ENCODE data around the gene RAB11FIP4. TPM values are rescaled to one million over a fixed set of nuclear protein-coding genes. Genes with fewer than 3 reads are reported as not detected.
A peak's percentile ranks its signal among the peaks of the same experiment; 100 is the strongest.

RAB11FIP4 gene
- total and polyA plus RNA-seq, 2 of the 8 experiments (the other 6 are each of a cell fraction or from before 2014, with no cell fraction given) = 21.7 to 53.2 TPM

- no peaks in the 10 kb centered on the region for H3K23me2 ChIP-seq (ENCODE audit: low read depth, low read length)
- H2AFZ ChIP-seq (ENCODE audit: low read length) = no peak overlapping the region
- peak overlapping the region; percentile 49; the same call in 1 of the 2 replicates for H2AK5ac ChIP-seq (ENCODE audit: low read depth, low read length)
- FAIRE-seq (no peak), DNase-seq (ENCODE audit: low read depth in 1 of 2, low spot score in 2 of 2) (no peak)
- no peak overlapping the region for H3K56ac ChIP-seq (replicated peaks; ENCODE audit: insufficient read length, low read depth, low read length)
- H3K9me3 ChIP-seq (ENCODE audit: insufficient read depth in 2 of 2, low read depth in 1 of 2, low read length in 1 of 2) = no peaks in the 10 kb centered on the region
- no peak overlapping the region for H2BK5ac ChIP-seq (ENCODE audit: low read depth, low read length)
- no peak overlapping the region for H3K18ac ChIP-seq (ENCODE audit: extremely low read depth, low read length)
- H2BK15ac ChIP-seq (ENCODE audit: low read length) = no peak overlapping the region
- no peak overlapping the region for H2BK12ac ChIP-seq (ENCODE audit: low read depth, low read length)
- H3K36me3 ChIP-seq (ENCODE audit: control insufficient read depth in 2 of 4, insufficient read depth in 4 of 4, low read length in 3 of 4) = no peaks in the 10 kb centered on the region
- no peak overlapping the region for H2BK120ac ChIP-seq (replicated peaks; ENCODE audit: low read depth, low read length)
- H3K27ac ChIP-seq (ENCODE audit: low read depth, low read length) = no peak overlapping the region
- peak overlapping the region; percentile 3; the same call in 1 of the 2 replicates for H4K8ac ChIP-seq (ENCODE audit: extremely low read depth, insufficient read depth, low read length)
- H3K4me2 ChIP-seq (ENCODE audit: insufficient read depth in 1 of 2, low read depth in 2 of 2, low read length in 2 of 2) = no peak overlapping the region
- no peak overlapping the region for H2BK20ac ChIP-seq (ENCODE audit: low read length)
- no peak overlapping the region for H3K23ac ChIP-seq (ENCODE audit: insufficient read length)
- 90% methylated on average over 12 of the region's 12 CpGs; no CpG with 5 or more reads in 1 of the 2 experiments for WGBS, 2 experiments (ENCODE audit: extremely low coverage in 1 of 2, insufficient coverage in 1 of 2, insufficient read length in 1 of 2, insufficient replicate concordance in 2 of 2, low coverage in 1 of 2, low lambda C conversion rate in 2 of 2, missing lambda C conversion rate in 1 of 2)
- H3K27me3 ChIP-seq (replicated peaks in 1 of 4; ENCODE audit: control insufficient read depth in 3 of 4, extremely low read depth in 1 of 4, insufficient read depth in 3 of 4, low read length in 3 of 4) = peaks cover 0 to 5% (median 0%) of the 10 kb centered on the region in 4 experiments; a peak in 2 of 7 replicates
- no peak overlapping the region for H4K5ac ChIP-seq (ENCODE audit: insufficient read length, low read depth, low read length)
- POLR2A ChIA-PET (ENCODE audit: partially characterized antibody) = no interaction called here
- no peak overlapping the region for H3K9ac ChIP-seq (replicated peaks in 1 of 4; ENCODE audit: extremely low read depth in 1 of 4, low read depth in 3 of 4, low read length in 3 of 4)
- no peaks in the 10 kb centered on the region for H3K79me2 ChIP-seq (ENCODE audit: control insufficient read depth in 1 of 2, insufficient read depth in 2 of 2, low read length in 2 of 2)
- peaks cover 6 to 11% (median 10%) of the 10 kb centered on the region in 4 experiments for H3K4me1 ChIP-seq (replicated peaks in 1 of 4; ENCODE audit: control insufficient read depth in 3 of 4, insufficient read depth in 4 of 4, low read length in 3 of 4)
- H3K79me1 ChIP-seq (ENCODE audit: low read depth, low read length) = peaks cover 2% of the 10 kb centered on the region; the same call in 1 of the 2 replicates
- H4K20me1 ChIP-seq (replicated peaks in 1 of 2; ENCODE audit: control insufficient read depth in 1 of 2, insufficient read depth in 2 of 2, low read length in 2 of 2) = no peaks in the 10 kb centered on the region
- CTCF ChIA-PET (ENCODE audit: partially characterized antibody) = interaction anchor here (0.8 to 1.5 kb wide), 4 partner anchors 9 to 276 kb away, joined by 3 to 4 read pairs (median 3); no protein-coding TSS in a partner anchor
- no peak overlapping the region for H3K4me3 ChIP-seq (ENCODE audit: extremely low read depth in 1 of 4, insufficient read depth in 2 of 4, low read depth in 3 of 4, low read length in 4 of 4)
- no peak overlapping the region for H3K14ac ChIP-seq (ENCODE audit: insufficient read length)
- no peak for TF ChIP-seq RNF2 (IDR thresholded peaks at IDR 0.05; ENCODE audit: borderline replicate concordance, low read depth, low read length, missing control alignments, poor library complexity, severe bottlenecking)
- no peak for TF ChIP-seq CREB1 (IDR thresholded peaks at IDR 0.05)
- TF ChIP-seq EZH2 (IDR thresholded peaks at IDR 0.05; ENCODE audit: low read depth, low read length, severe bottlenecking) = no peak
- TF ChIP-seq FOSL1 (IDR thresholded peaks at IDR 0.05; ENCODE audit: insufficient read depth, low read depth, low read length) = no peak
- H4K91ac ChIP-seq (replicated peaks; ENCODE audit: insufficient read length, low read length) = no peak overlapping the region
- H3K4ac ChIP-seq (replicated peaks; ENCODE audit: insufficient read length, low read depth, low read length) = no peak overlapping the region
Observed at GRCh38 chr17:31566247-31566991, 174.9 kb downstream of the RAB11FIP4 start.
